NCI-H2171 treated with DMSO at 0.1 percent for 48 hours (cell line): ENCODE results near the gene CFDP1.
A peak's percentile ranks its signal among the peaks of the same experiment; 100 is the strongest.

Experiments used
- DNase-seq: peaks from one replicate; lab custom pipeline; 2025; lab: John Stamatoyannopoulos, UW

Gene CFDP1

DNA sequence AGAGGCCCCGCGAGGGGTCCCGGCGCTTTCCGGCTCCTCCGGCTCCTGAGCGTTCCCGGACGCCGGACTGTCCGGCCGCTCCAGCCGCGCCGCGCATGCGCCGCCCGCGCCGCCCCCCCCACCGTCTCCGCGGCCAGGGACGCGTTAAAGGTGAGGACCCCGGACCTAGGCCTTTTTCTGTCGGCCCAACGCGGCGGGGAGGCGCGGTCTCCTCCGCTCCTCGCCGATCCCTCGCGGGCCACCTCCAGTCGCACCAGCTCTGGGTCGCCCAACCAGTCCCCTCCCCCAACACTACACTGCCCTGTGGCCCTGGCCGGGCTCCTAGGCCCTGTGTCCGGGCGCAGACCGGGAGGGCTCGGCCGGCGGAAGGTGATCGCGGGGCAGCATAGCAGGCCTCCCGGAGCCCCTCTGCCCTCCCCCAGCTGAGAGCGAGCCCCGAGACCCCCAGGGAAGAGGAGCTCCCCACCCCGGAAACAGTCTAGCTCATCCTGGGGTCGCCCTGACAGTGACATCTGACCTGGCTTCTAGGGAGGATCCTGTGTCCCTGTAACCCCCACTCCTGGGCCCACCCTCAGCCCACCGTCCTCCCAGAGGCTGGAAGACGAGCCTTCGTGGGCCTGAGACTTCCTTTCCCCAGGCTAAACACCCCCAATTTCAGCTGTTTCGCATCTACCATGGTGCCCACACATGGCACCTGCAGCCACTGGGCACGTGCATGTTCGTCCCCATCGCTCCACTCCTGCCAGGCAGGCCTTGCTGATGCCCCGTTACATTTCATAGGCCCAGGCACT, 167.2 kb downstream of the CFDP1 start:
- DNase-seq, result peak; percentile 33

- DNase-seq, result no peak
Measured at GRCh38 chr16:75264999-75265910, 168.0 kb downstream of the CFDP1 start.

DNA sequence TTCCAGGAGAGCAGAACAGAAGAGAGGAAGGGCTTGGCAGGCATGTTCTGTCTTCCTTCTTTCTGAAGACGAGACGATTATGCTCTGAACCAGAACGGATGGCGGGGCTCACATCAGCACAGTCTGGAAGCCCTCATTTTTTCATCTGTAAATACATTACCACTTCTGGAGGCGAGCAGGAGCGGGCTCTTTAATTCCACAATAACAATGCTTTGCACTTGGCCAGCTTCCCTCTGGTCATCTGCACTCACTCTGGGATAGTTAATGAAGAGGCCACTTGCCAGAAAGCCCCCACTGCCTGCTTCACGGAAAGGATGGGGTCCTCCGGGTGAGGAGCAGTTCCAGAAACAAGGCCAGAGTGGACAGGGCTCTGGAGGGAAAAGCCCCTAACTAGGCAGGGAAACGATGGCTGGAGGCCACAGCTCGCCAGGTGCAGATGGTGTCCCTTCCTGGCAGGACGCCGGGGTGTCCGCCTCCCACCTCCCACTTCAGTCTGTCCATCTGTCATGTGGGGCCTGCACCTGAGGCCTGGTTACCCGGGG, 168.8 kb downstream of the CFDP1 start:
- DNase-seq, result no peak

GRCh38 chr16:75263963-75264445, 169.3 kb downstream of the CFDP1 start:
- no peak for DNase-seq

- no peak for DNase-seq
Measured at GRCh38 chr16:75263291-75263962, 169.9 kb downstream of the CFDP1 start.

DNA sequence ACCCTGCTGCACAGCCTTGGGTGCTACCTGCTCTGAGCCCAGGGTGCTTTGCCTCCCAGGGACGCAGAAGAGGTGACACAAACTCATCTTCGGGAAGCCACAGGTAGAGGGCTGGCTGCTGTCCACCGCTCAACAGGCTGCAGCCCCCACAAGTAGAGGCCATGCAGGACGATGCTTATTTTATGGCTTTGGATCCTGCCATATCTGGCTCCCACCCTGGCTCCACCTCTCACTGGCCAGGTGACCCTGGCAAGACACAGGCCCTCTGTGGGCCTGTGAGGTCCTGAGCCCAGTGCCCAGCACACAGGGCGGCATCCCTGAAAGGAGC, 170.5 kb downstream of the CFDP1 start:
- DNase-seq, result no peak

DNA sequence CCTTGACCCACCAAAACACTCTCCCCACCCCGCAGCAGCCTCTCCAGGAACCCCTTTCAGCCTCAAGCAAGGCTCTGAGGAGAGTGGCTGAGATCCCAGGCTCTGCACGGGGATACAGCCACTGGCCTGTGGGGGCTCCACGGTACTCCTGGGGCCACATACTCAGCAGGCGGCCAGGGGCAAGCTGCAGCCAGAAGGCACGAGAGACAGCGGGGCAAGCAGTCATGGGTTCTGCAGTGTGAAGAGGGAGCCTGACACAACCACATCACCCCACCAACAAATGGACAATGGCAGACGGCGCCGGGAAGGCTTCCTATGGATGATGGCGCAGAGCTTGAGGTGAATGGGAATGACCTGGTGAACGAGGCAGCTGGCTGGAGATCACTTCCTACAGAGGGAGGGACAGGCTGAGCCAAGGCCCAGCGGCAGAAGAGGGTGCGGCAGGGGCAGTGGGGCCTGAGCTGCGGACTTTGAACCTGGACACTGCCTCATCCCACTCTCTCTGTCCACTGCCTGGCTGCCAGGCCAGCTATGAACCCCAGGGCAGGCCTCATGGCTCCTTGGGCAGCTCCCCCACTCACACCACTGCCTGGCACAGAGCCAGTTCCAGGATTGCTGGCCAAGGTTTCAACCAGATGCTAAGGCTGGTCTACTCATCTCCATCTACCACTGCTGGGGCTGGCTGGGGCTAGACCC, 171.1 kb downstream of the CFDP1 start:
- no peak for DNase-seq

GRCh38 chr16:75261590-75262078, 171.7 kb downstream of the CFDP1 start:
- DNase-seq, result no peak

DNA sequence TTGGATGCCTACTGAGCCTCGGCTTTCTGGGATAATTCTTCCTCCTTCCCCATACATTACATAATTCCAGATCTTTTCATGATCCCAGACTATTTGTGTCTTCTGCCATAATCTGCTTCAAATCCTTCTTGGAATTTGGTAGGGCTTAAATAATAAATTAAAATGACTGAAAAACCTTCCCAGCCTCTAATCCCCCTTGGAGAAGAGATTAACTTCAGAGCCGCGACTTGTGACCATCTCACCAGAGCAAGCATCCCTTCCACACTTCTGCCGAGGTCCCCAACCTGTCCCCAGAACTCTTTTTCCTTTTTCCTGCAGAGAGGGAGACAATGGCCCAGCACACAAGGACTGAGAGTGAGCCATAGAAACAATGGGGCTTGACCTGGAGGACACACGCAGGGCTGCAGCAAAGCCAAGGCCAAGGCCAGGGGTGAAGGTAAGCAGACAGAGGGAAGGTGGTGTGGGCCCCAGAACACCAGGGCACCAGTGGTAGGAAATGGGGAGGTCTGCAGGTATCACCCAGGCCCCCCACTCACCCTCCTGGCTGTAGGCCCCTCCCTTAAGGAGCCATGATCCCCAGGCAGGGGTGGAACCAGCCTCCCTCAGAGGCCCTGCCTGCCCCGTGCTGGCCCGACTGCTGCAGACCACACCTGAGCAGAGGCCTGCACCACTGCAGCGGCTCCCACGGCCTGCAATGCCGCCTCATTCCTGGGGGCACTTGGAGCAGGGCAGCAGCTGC, 172.3 kb downstream of the CFDP1 start:
- no peak for DNase-seq

- peak; percentile 63 for DNase-seq
Measured at GRCh38 chr16:75258807-75259141, 174.5 kb downstream of the CFDP1 start.

DNA sequence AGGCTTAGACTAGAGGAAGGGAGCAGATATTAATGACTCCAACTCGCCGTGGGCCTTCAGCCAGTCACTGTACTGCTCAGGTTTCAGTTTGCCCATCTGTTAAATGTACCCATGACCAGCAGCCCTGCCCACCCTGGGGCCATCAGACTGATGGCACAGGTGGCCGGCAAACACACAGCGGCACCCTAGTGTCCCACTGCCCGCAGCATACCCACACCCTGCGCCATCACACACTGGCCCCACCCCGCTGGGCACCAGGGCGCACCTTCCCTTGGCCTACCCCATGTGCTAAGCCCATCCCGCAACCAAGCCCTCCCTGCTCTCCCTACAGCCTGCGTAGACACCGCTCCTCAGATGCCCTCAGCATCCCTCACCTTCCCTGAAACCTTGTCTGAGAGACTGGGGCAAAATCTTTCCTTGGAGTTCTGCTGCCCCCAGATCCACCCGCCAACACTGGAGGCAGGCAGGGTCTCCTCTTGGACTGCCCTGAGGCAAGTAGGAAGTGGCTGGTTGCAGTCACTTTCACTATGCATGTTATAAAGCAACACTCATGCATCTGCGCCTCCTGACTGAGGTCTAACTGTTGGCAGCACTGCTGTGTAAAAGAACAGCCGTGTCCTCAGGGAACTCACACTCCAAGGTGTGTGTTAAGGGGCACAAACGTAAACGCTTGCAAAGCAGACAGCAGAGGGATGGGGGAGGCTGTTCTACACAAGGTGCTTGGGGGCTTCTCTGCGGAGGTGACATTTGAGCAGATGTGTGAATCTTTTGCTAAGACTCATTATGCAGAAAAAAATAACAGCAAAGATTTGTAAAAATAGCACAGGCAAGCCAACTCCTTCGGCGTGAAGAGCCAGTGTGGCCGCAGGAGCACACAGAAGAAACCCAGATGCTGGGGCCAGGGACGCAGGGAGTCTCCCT, 175.2 kb downstream of the CFDP1 start:
- peak; percentile 58 for DNase-seq

DNA sequence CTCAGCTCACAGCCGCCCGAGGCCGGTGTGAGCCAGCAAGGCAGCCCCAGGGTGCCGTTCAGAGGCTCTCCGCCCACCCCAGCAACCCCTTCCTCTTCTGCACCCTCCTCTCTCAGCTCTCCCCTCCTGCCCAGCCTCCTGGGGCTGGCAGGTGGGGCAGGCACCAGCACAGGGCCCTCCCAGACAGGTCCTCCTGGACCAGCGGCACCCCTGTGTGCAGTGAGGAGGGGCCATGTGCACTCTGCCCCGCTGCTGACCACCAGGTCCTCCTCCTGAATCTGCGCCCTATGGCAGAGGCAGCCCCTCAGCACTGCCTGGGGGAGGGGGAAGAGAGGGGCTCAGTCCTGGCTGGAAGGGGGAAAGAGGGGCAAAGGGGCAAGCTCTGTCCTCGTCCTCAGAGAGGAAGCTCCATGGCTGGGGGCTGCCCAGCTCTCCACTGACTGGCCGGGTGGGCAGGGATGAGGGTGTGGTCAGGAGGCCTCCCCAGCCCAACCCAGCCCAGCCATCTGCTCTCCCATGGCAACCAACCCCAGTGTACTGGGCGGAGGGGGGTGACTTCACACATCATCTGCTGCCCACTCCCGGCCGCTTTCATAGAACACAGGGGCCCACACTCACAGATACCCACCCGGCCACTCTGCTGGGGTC, 176.5 kb downstream of the CFDP1 start:
- DNase-seq, result no peak

GRCh38 chr16:75256059-75256571, 177.2 kb downstream of the CFDP1 start:
- no peak for DNase-seq

DNA sequence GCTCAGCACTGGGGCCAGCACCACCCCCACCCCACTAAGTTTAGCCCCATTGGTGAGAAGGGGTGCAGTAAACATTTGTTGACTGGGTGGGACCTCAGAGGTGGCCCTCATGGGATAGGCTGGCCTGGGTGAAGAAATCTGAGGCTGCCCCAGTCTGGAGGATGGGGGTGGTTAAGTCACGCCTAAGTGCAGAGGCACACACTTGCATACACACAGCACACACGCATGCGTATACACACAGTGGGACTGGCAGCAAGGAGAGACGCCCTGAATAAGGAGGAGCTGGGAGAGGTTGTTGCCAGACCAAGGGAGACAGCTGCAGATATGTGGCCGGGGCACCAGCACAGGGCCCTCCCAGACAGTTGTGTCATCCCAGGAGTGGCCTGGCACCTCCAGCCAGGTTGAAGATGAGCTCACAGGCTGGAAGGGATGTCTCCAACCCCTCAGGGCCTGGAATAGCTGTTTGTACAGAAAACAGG, 178.9 kb downstream of the CFDP1 start:
- no peak for DNase-seq

DNA sequence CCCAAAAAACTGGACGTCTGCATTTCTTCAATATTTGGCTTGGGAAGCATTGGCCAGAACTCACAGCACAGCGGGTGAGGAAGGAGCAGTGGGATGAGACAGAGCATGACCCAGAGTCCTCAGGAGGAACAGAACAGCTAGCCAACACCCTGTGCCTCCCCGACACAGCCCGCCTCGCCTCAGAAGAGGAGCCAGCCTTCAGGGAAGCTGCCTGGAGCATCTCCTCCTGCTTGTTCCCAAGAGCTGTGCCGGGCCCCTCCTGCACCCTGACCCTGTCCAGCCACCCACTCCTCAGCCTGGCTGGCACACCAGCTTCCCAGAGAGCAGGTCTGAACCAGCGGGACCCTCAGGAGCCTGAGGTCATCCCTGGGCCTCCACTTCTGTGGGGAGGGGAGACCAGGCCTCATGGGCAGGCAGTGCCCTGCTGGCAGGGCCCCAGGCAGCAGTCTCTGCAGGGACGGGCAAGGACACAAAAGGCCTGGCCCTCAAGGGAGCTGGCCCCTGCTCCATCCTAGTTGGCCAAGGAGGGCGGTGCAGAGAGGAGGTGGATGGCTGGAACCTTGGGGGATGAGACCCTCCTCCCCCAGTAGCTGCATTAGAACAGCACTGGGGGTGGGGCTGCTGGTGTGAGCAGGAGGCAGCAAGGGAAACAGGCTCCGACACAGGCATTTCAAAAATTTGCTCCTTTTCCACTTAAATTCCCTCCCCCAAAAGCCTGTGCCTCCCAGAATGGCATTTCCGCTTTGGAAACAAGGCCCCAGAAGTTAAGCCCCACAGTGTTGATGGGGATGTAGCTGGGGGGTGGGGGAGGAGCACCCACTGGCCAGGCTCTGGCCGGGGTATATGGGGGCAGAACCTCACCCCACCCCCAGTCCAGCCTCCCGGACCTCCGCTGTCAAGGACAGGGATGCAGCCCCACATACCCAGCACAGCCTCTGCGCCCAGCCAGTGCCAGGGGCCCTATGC, 180.1 kb downstream of the CFDP1 start:
- no peak for DNase-seq

DNA sequence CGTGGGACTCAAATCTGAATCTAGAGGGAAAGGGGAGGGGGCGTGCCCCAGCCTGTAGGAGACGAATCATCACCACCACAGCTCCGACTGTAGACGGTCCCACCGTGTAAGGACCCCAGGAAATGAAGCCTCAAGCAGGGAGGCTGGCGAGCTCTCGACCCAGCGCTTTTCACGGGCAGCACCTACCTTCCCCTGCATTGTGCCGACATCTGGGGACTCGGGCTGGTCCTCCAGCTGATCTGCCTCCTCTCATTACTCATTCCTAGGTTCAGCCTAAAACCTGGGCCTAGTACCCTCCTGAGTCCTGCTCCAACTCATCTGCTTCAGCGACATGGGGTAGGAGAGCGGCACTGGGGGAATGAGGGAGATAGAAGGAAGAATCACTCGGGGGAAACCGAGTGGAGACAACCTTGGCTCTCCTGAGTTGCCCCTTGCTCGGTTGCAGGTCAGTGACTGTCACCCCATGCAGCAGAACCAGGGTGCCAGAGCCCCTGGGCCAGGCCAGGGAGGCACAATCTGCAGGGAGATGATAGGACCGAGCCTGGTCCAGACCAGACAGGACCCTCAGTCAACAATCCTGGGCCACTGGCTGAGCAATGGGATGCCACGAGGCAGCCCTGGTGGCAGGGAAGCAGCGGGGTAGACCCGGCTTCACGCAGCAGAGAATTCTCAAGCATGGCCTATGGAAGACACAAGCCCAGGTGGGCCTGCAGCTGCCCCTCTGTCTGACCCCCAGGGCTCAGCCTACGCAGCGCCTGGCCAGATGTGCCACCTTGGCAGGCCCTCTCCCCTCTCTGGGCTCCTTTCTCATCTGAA, 181.0 kb downstream of the CFDP1 start:
- DNase-seq, result no peak
